ENCODE results near the gene UBE2QL1.

GRCh38 chr5:6446626-6447309 lies 1.9 kb upstream of the UBE2QL1 start:
- TF ChIP-seq, protein P1, sequence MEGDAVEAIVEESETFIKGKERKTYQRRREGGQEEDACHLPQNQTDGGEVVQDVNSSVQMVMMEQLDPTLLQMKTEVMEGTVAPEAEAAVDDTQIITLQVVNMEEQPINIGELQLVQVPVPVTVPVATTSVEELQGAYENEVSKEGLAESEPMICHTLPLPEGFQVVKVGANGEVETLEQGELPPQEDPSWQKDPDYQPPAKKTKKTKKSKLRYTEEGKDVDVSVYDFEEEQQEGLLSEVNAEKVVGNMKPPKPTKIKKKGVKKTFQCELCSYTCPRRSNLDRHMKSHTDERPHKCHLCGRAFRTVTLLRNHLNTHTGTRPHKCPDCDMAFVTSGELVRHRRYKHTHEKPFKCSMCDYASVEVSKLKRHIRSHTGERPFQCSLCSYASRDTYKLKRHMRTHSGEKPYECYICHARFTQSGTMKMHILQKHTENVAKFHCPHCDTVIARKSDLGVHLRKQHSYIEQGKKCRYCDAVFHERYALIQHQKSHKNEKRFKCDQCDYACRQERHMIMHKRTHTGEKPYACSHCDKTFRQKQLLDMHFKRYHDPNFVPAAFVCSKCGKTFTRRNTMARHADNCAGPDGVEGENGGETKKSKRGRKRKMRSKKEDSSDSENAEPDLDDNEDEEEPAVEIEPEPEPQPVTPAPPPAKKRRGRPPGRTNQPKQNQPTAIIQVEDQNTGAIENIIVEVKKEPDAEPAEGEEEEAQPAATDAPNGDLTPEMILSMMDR (IDR thresholded peaks at IDR 0.05) = no peak
- TF ChIP-seq POLR2AphosphoS5 (IDR thresholded peaks at IDR 0.05) (no peak), POLR2A (IDR thresholded peaks at IDR 0.05) (no peak), EP300 (IDR thresholded peaks at IDR 0.05) (no peak)
